ENCODE measurements around the gene TMEM61. TPM values are rescaled to one million over a fixed set of nuclear protein-coding genes. Genes with fewer than 3 reads are reported as not detected.
A peak's percentile ranks its signal among the peaks of the same experiment; 100 is the strongest.

Gene TMEM61
- total RNA-seq, 1 donor from 2014 or later = not detected

GRCh38 chr1:55038974-55039341, 58.5 kb downstream of the TMEM61 start:
- H3K36me3 ChIP-seq = no peaks in the 10 kb centered on the region
- H3K9me3 ChIP-seq (replicated peaks) = no peaks in the 10 kb centered on the region
- no peak for DNase-seq
- H3K27me3 ChIP-seq (ENCODE audit: low read depth) = peaks cover 88% of the 10 kb centered on the region
- H3K27ac ChIP-seq (replicated peaks) = no peak overlapping the region
- intact Hi-C loops (cut with micrococcal nuclease) = no loop called here
- TF ChIP-seq CTCF (IDR thresholded peaks at IDR 0.05; ENCODE audit: borderline replicate concordance) = no peak
- peaks cover 16% of the 10 kb centered on the region for H3K4me1 ChIP-seq
- H3K4me3 ChIP-seq = peak overlapping the region; percentile 50

GRCh38 chr1:55039342-55040082, 59.1 kb downstream of the TMEM61 start, which contains the start of gene PCSK9:
Gene PCSK9 (plus strand): TSS chr1:55039548. CDS start chr1:55039838, 290 bp downstream.
- Histone ChIP-seq H3K27ac (replicated peaks) (no peak within 1 kb of the TSS), H3K4me1 (peaks cover 16% of the 10 kb centered on the region), H3K36me3 (no peaks in the 10 kb centered on the region), H3K9me3 (replicated peaks) (no peaks in the 10 kb centered on the region), H3K27me3 (ENCODE audit: low read depth) (peaks cover 82% of the 10 kb centered on the region), H3K4me3 (peak within 1 kb of the TSS; percentile 50)
- TF ChIP-seq CTCF (IDR thresholded peaks at IDR 0.05; ENCODE audit: borderline replicate concordance) = no peak
- no peak for DNase-seq
- intact Hi-C loops (cut with micrococcal nuclease) = no loop called here

GRCh38 chr1:55040083-55040932, 59.9 kb downstream of the TMEM61 start:
- peak overlapping the region; percentile 50 for H3K4me3 ChIP-seq
- no peak overlapping the region for H3K27ac ChIP-seq (replicated peaks)
- intact Hi-C loops (cut with micrococcal nuclease) = no loop called here
- peaks cover 16% of the 10 kb centered on the region for H3K4me1 ChIP-seq
- no peaks in the 10 kb centered on the region for H3K9me3 ChIP-seq (replicated peaks)
- H3K36me3 ChIP-seq = no peaks in the 10 kb centered on the region
- no peak for DNase-seq
- no peak for TF ChIP-seq CTCF (IDR thresholded peaks at IDR 0.05; ENCODE audit: borderline replicate concordance)
- H3K27me3 ChIP-seq (ENCODE audit: low read depth) = peaks cover 75% of the 10 kb centered on the region

- intact Hi-C loops (cut with micrococcal nuclease) = no loop called here
- no peak overlapping the region for H3K27ac ChIP-seq (replicated peaks)
- no peak for TF ChIP-seq CTCF (IDR thresholded peaks at IDR 0.05; ENCODE audit: borderline replicate concordance)
- DNase-seq = no peak
- no peak overlapping the region for H3K4me3 ChIP-seq
- H3K36me3 ChIP-seq = no peaks in the 10 kb centered on the region
- no peaks in the 10 kb centered on the region for H3K9me3 ChIP-seq (replicated peaks)
- H3K27me3 ChIP-seq (ENCODE audit: low read depth) = peaks cover 68% of the 10 kb centered on the region
- H3K4me1 ChIP-seq = peaks cover 13% of the 10 kb centered on the region
Observed at GRCh38 chr1:55040933-55041494, 60.6 kb downstream of the TMEM61 start.

GRCh38 chr1:55041613-55042012, 61.2 kb downstream of the TMEM61 start:
- no peak overlapping the region for H3K4me3 ChIP-seq
- no peaks in the 10 kb centered on the region for H3K36me3 ChIP-seq
- no peaks in the 10 kb centered on the region for H3K9me3 ChIP-seq (replicated peaks)
- DNase-seq = no peak
- TF ChIP-seq CTCF (IDR thresholded peaks at IDR 0.05; ENCODE audit: borderline replicate concordance) = no peak
- peaks cover 62% of the 10 kb centered on the region for H3K27me3 ChIP-seq (ENCODE audit: low read depth)
- no peak overlapping the region for H3K27ac ChIP-seq (replicated peaks)
- peaks cover 13% of the 10 kb centered on the region for H3K4me1 ChIP-seq
- intact Hi-C loops (cut with micrococcal nuclease) = no loop called here

Other genes with a start within 250 kb of the TMEM61 start
- gene PARS2, start 216.1 kb upstream of the TMEM61 start, total RNA-seq = 5.1 TPM
- gene TTC22, start 179.3 kb upstream of the TMEM61 start, total RNA-seq = 0.14 TPM
- gene DHCR24, start 93.4 kb upstream of the TMEM61 start, total RNA-seq = 12.8 TPM
- not detected for gene BSND, start 18.3 kb downstream of the TMEM61 start, total RNA-seq
- not detected for gene PCSK9, start 58.9 kb downstream of the TMEM61 start, total RNA-seq
- gene USP24, start 234.7 kb downstream of the TMEM61 start, total RNA-seq = 39.5 TPM